IMR-90 (cell line): ENCODE measurements around the gene TRIM75. TPM values are rescaled to one million over a fixed set of nuclear protein-coding genes. Genes with fewer than 3 reads are reported as not detected.
"Not testable (repeated sequence)": the region's sequence is repeated elsewhere in the genome, so short reads cannot be mapped to it uniquely, and the experiment has no call there.

Source experiments
- ATAC-seq: fragments of 200-7000 bp; cut with Tn5 transposase; 2 replicates; pipeline ENCODE4 v1.9.1; 2020; ENCODE audit warnings: low read depth, mild to moderate bottlenecking, moderate library complexity
- BruUV-seq: library from RNA; stranded (reverse); fragments of 400-500 nt; replicated peaks from 2 replicates; lab custom pipeline; 2021; lab: Mats Ljungman, UMichigan
- CTCF ChIA-PET: fragments of 300-600 bp; formaldehyde crosslinking; extraction: SDS; loops from one replicate; lab custom pipeline; 2021; ENCODE audit warnings: antibody characterized with exemption; lab: Yijun Ruan, JAX
- POLR2A ChIA-PET: fragments of 300-600 bp; sonication (Branson Sonifier 250); formaldehyde crosslinking; loops from one replicate; lab custom pipeline; 2022; ENCODE audit warnings: antibody characterized with exemption; ENCODE audit not compliant: unreplicated experiment; lab: Charles Lee
- DNase-seq: peaks from one replicate; pipeline ENCODE4 v3.0.0; 2013
- H2AFZ ChIP-seq: replicated peaks from 2 replicates; pipeline ENCODE3; 2013; ENCODE audit warnings: low read length, mild to moderate bottlenecking; ENCODE audit not compliant: poor library complexity
- H2AK5ac ChIP-seq: 2 replicates; pipeline ENCODE4 v1.6.1; 2013; ENCODE audit warnings: low read depth, low read length, inconsistent platforms
- H2AK9ac ChIP-seq: replicated peaks from 2 replicates; pipeline ENCODE3; 2013; ENCODE audit warnings: mild to moderate bottlenecking, low read depth, low read length, moderate library complexity; ENCODE audit not compliant: poor library complexity
- H2BK120ac ChIP-seq: 2 replicates; pipeline ENCODE4 v1.6.1; 2013; ENCODE audit warnings: low read depth, low read length, inconsistent platforms
- H2BK15ac ChIP-seq: 3 replicates; pipeline ENCODE4 v1.6.1; 2013; ENCODE audit warnings: low read depth, low read length, inconsistent platforms
- H2BK20ac ChIP-seq: 2 replicates; pipeline ENCODE4 v1.6.1; 2013; ENCODE audit warnings: low read depth, mild to moderate bottlenecking, inconsistent platforms, low read length, moderate library complexity
- H2BK5ac ChIP-seq: 2 replicates; pipeline ENCODE4 v1.6.1; 2013; ENCODE audit warnings: mild to moderate bottlenecking, low read depth, low read length, inconsistent platforms; ENCODE audit not compliant: poor library complexity, severe bottlenecking
- H3K14ac ChIP-seq: replicated peaks from 2 replicates; pipeline ENCODE4 v1.6.1; 2013; ENCODE audit warnings: low read depth, low read length, inconsistent platforms
- H3K18ac ChIP-seq: 2 replicates; pipeline ENCODE4 v1.6.1; 2013; ENCODE audit warnings: low read depth, low read length, control low read depth
- H3K23ac ChIP-seq: 2 replicates; pipeline ENCODE4 v1.6.1; 2013; ENCODE audit warnings: low read depth, low read length, inconsistent platforms
- H3K27ac ChIP-seq: 2 replicates; pipeline ENCODE4 v1.5.1; 2013; ENCODE audit warnings: mild to moderate bottlenecking, control low read depth, low read length; ENCODE audit not compliant: insufficient read depth
- H3K27me3 ChIP-seq: 2 replicates; pipeline ENCODE4 v1.6.1; 2013; ENCODE audit warnings: low read length; ENCODE audit not compliant: control insufficient read depth, insufficient read depth
- H3K36me3 ChIP-seq: 2 replicates; pipeline ENCODE4 v1.6.1; 2013; ENCODE audit warnings: low read length, mixed read lengths; ENCODE audit not compliant: control insufficient read depth, insufficient read depth
- H3K4ac ChIP-seq: 2 replicates; pipeline ENCODE4 v1.6.1; 2013; ENCODE audit warnings: low read depth, low read length, inconsistent platforms
- H3K4me1 ChIP-seq: 2 replicates; pipeline ENCODE4 v1.6.1; 2013; ENCODE audit warnings: low read length, mixed read lengths; ENCODE audit not compliant: control insufficient read depth, insufficient read depth
- H3K4me2 ChIP-seq: 2 replicates; pipeline ENCODE4 v1.6.1; 2013; ENCODE audit warnings: low read depth, mild to moderate bottlenecking, control low read depth, low read length, moderate library complexity
- H3K4me3 ChIP-seq: 2 replicates; pipeline ENCODE4 v1.5.1; 2013; ENCODE audit warnings: low read depth, mild to moderate bottlenecking, control low read depth, low read length, moderate library complexity; ENCODE audit not compliant: insufficient read depth
- H3K56ac ChIP-seq: 2 replicates; pipeline ENCODE4 v1.6.1; 2013; ENCODE audit warnings: low read length, inconsistent platforms; ENCODE audit not compliant: insufficient read depth; ENCODE audit errors: extremely low read depth
- H3K79me1 ChIP-seq, 2 experiments: 2 replicates each; pipeline ENCODE4 v1.6.1; 2013; ENCODE audit warnings: low read length in 2 of 2, inconsistent platforms in 1 of 2, low read depth in 1 of 2
- H3K9ac ChIP-seq: 2 replicates; pipeline ENCODE4 v1.6.1; 2013; ENCODE audit warnings: low read depth, low read length, control low read depth
- H3K9me1 ChIP-seq: 2 replicates; pipeline ENCODE4 v1.6.1; 2013; ENCODE audit warnings: low read length, inconsistent platforms; ENCODE audit not compliant: insufficient read depth
- H3K9me3 ChIP-seq: 2 replicates; pipeline ENCODE4 v1.6.1; 2013; ENCODE audit warnings: low read length; ENCODE audit not compliant: control insufficient read depth, insufficient read depth
- H4K20me1 ChIP-seq: 2 replicates; pipeline ENCODE4 v1.6.1; 2013; ENCODE audit warnings: low read length, inconsistent platforms; ENCODE audit not compliant: insufficient read depth
- H4K5ac ChIP-seq: 2 replicates; pipeline ENCODE4 v1.6.1; 2013; ENCODE audit warnings: mild to moderate bottlenecking, low read depth, low read length, control low read depth
- H4K8ac ChIP-seq, 2 experiments: 2 replicates each; pipeline ENCODE4 v1.6.1; 2013; ENCODE audit warnings: low read depth in 2 of 2, low read length in 2 of 2, control low read depth in 1 of 2, inconsistent platforms in 1 of 2
- H4K91ac ChIP-seq: 2 replicates; pipeline ENCODE4 v1.6.1; 2013; ENCODE audit warnings: low read depth, low read length, inconsistent platforms; ENCODE audit not compliant: insufficient read depth
- CHD1 ChIP-seq: IDR thresholded peaks from 2 replicates; pipeline ENCODE4 v1.6.1; 2012; ENCODE audit warnings: low read depth, low read length, improper control_type of control experiment
- FOS ChIP-seq: fragments of 150-350 bp; IDR thresholded peaks from 2 replicates; pipeline ENCODE4 v1.6.1; 2016; ENCODE audit warnings: low read depth, low read length
- MAFK ChIP-seq: IDR thresholded peaks from 2 replicates; pipeline ENCODE4 v1.6.1; 2012; ENCODE audit warnings: low read depth, low read length, improper control_type of control experiment
- USF2 ChIP-seq: fragments of 150-350 bp; IDR thresholded peaks from 2 replicates; pipeline ENCODE4 v1.6.1; 2017; ENCODE audit warnings: mild to moderate bottlenecking, antibody characterized with exemption, low read length, low read depth
- WGBS, 2 experiments: methylation state at CpG; one replicate each; pipeline versions ENCODE4 v1.1.5 to v1.1.7; 2013; ENCODE audit warnings: missing lambda C conversion rate in 2 of 2; ENCODE audit not compliant: insufficient read length in 1 of 2; ENCODE audit errors: extremely low coverage in 2 of 2; 5-methylcytosine and 5-hydroxymethylcytosine counted together
- dilution Hi-C: fragments of 300-500 bp; cut with HindIII; formaldehyde crosslinking; loops from one replicate; pipeline ENCODE4 v1.14.3; 2018; ENCODE audit warnings: low sequenced_read_pairs; ENCODE audit not compliant: unreplicated experiment
- in situ Hi-C: fragments of 300-500 bp; cut with MboI; formaldehyde crosslinking; loops from 3 replicates; pipeline ENCODE4 v1.14.3; 2019; ENCODE audit warnings: low sequenced_read_pairs, inconsistent platforms, mixed read lengths
- intact Hi-C: fragments of 100-400 bp; cut with micrococcal nuclease; formaldehyde crosslinking; loops from 2 replicates; pipeline ENCODE4 v1.10.0; 2022
- polyA plus RNA-seq, 3 experiments: library from polyadenylated mRNA; depleted of rRNA; stranded (reverse); fragments of >200 nt; gene quantifications; 2 replicates each; pipeline ENCODE4 v1.2.3, GENCODE V29; 2012; ENCODE audit warnings: low replicate concordance in 1 of 3
- total RNA-seq: library from RNA; depleted of rRNA; stranded (reverse); fragments of >200 nt; gene quantifications from 2 replicates; pipeline ENCODE4 v1.2.3, GENCODE V29; 2012

The TRIM75 gene
- total and polyA plus RNA-seq, 2 of the 4 experiments (the other 2 are of a cell fraction): not detected

- H3K4me1 ChIP-seq: no peaks in the 10 kb centered on the region
- no peak overlapping the region for H2AFZ ChIP-seq
- no peak overlapping the region for H4K91ac ChIP-seq
- ATAC-seq (no peak), DNase-seq (peak; percentile 44)
- TF ChIP-seq USF2: no peak
- TF ChIP-seq FOS: no peak
- TF ChIP-seq CHD1: no peak
- peak; percentile 55 for TF ChIP-seq MAFK
- H3K14ac ChIP-seq: no peak overlapping the region
- POLR2A ChIA-PET: no interaction called here
- dilution Hi-C loops: no loop called here
- BruUV-seq: no TSS peak
- no peak overlapping the region for H4K8ac ChIP-seq
- H3K18ac ChIP-seq: no peak overlapping the region
- H3K9me3 ChIP-seq: no peaks in the 10 kb centered on the region
- no peak overlapping the region for H3K56ac ChIP-seq
- 0 out of 2 replicates have a peak, but pooled peaks cover 2% of the 10 kb centered on the region for H3K36me3 ChIP-seq
- H3K79me1 ChIP-seq: no peaks in the 10 kb centered on the region
- no peak overlapping the region for H4K5ac ChIP-seq
- in situ Hi-C loops: no loop called here
- no peak overlapping the region for H2BK15ac ChIP-seq
- H3K9ac ChIP-seq: no peak overlapping the region
- intact Hi-C loops: no loop called here
- no peak overlapping the region for H3K4me3 ChIP-seq
- no peak overlapping the region for H2BK20ac ChIP-seq
- no peaks in the 10 kb centered on the region for H3K9me1 ChIP-seq
- H2BK5ac ChIP-seq: no peak overlapping the region
- no peak overlapping the region for H3K4ac ChIP-seq
- H3K4me2 ChIP-seq: no peak overlapping the region
- no peak overlapping the region for H3K27ac ChIP-seq
- no peak overlapping the region for H2AK5ac ChIP-seq
- H4K20me1 ChIP-seq: no peaks in the 10 kb centered on the region
- CTCF ChIA-PET: no interaction called here
- WGBS, 2 experiments: 24% methylated on average over 3 of the region's 6 CpGs; no CpG with 5 or more reads in 1 of the 2 experiments
- no peaks in the 10 kb centered on the region for H3K27me3 ChIP-seq
- H2AK9ac ChIP-seq: no peak overlapping the region
- no peak overlapping the region for H3K23ac ChIP-seq
- H2BK120ac ChIP-seq: no peak overlapping the region
Measured at GRCh38 chr4:165079476-165079875, 25.8 kb downstream of the TRIM75 start.

GRCh38 chr4:165084787-165085186, 31.1 kb downstream of the TRIM75 start:
- H3K18ac ChIP-seq, H2AK9ac ChIP-seq, H3K4me2 ChIP-seq, H3K4me3 ChIP-seq, H3K27me3 ChIP-seq, ATAC-seq, BruUV-seq, H2BK20ac ChIP-seq, in situ Hi-C loops, intact Hi-C loops, H3K79me1 ChIP-seq, H3K9me1 ChIP-seq, H3K4ac ChIP-seq, dilution Hi-C loops, H2BK120ac ChIP-seq, H3K9ac ChIP-seq, H4K91ac ChIP-seq, H3K23ac ChIP-seq, H4K8ac ChIP-seq, H4K5ac ChIP-seq, H2AK5ac ChIP-seq, H3K14ac ChIP-seq, H3K56ac ChIP-seq, POLR2A ChIA-PET, H2AFZ ChIP-seq, H2BK15ac ChIP-seq, H3K36me3 ChIP-seq, H4K20me1 ChIP-seq, H3K4me1 ChIP-seq, H3K9me3 ChIP-seq, H2BK5ac ChIP-seq, DNase-seq, H3K27ac ChIP-seq: not testable (repeated sequence)
- no CpG with 5 or more reads among the region's 7 CpGs for WGBS, 2 experiments
- CTCF ChIA-PET: interaction anchor here (1.0 kb wide), 1 partner anchor 8 kb away, joined by 4 read pairs; no protein-coding TSS in a partner anchor
